PC-9 (cell line): ENCODE results near the gene CACNA2D1. TPM values are rescaled to one million over a fixed set of nuclear protein-coding genes. Genes with fewer than 3 reads are reported as not detected.

Experiments used
- BruUV-seq: library from RNA; stranded (reverse); fragments of 400-500 nt; replicated peaks from 2 replicates; lab custom pipeline; 2021; lab: Mats Ljungman, UMichigan
- CTCF ChIA-PET: fragments of 300-600 bp; sonication (Branson Sonifier 250); formaldehyde crosslinking; loops from one replicate; lab custom pipeline; 2022; ENCODE audit warnings: antibody characterized with exemption; lab: Charles Lee
- POLR2A ChIA-PET: fragments of 300-600 bp; sonication (Branson Sonifier 250); formaldehyde crosslinking; loops from one replicate; lab custom pipeline; 2022; ENCODE audit warnings: antibody characterized with exemption; ENCODE audit not compliant: unreplicated experiment; lab: Charles Lee
- DNase-seq, 2 experiments: peaks; one replicate each; pipeline versions ENCODE4 v3.0.0 to v3.0.0-alpha.2; 2015 to 2022; ENCODE audit warnings: mixed read lengths in 1 of 2
- H2AFZ ChIP-seq: fragments of 200-600 bp; sonication (generic); 2 replicates; pipeline ENCODE4 v1.8.1; 2017; ENCODE audit warnings: antibody characterized with exemption
- H3F3A ChIP-seq: fragments of 200-600 bp; sonication (generic); 2 replicates; pipeline ENCODE4 v1.8.1; 2017; ENCODE audit warnings: antibody characterized with exemption, mild to moderate bottlenecking, low read depth; ENCODE audit not compliant: insufficient read depth
- H3K27ac ChIP-seq: fragments of 200-600 bp; sonication (generic); 2 replicates; pipeline ENCODE4 v1.6.1; 2016; ENCODE audit warnings: mixed run types
- H3K27me3 ChIP-seq: fragments of 200-600 bp; sonication (generic); 2 replicates; pipeline ENCODE4 v1.6.1; 2016; ENCODE audit warnings: low read depth, mixed run types; ENCODE audit not compliant: insufficient read depth
- H3K36me3 ChIP-seq: fragments of 200-600 bp; sonication (generic); 2 replicates; pipeline ENCODE4 v1.6.1; 2016; ENCODE audit warnings: low read depth, mixed run types
- H3K4me1 ChIP-seq: fragments of 200-600 bp; sonication (generic); replicated peaks from 2 replicates; pipeline ENCODE4 v1.6.1; 2016; ENCODE audit warnings: mixed run types; ENCODE audit not compliant: insufficient read depth
- H3K4me2 ChIP-seq: fragments of 200-600 bp; sonication (generic); 2 replicates; pipeline ENCODE4 v1.6.1; 2017; ENCODE audit warnings: mixed run types
- H3K4me3 ChIP-seq: fragments of 200-600 bp; sonication (generic); 2 replicates; pipeline ENCODE4 v1.6.1; 2016; ENCODE audit warnings: mixed run types
- H3K79me2 ChIP-seq: fragments of 200-600 bp; sonication (generic); 2 replicates; pipeline ENCODE4 v1.6.1; 2017; ENCODE audit warnings: low read depth, mixed run types
- H3K9me2 ChIP-seq: fragments of 200-600 bp; sonication (generic); 2 replicates; pipeline ENCODE4 v1.8.1; 2017; ENCODE audit warnings: mild to moderate bottlenecking; ENCODE audit not compliant: insufficient read depth
- H3K9me3 ChIP-seq: fragments of 200-600 bp; sonication (generic); 2 replicates; pipeline ENCODE4 v1.8.1; 2016; ENCODE audit warnings: low read depth; ENCODE audit not compliant: insufficient read depth
- H4K20me1 ChIP-seq: fragments of 200-600 bp; sonication (generic); 2 replicates; pipeline ENCODE4 v1.8.1; 2017; ENCODE audit not compliant: insufficient read depth
- CTCF ChIP-seq: fragments of 200-600 bp; sonication (generic); conservative IDR thresholded peaks from 2 replicates; pipeline ENCODE4 v1.6.1; 2017; ENCODE audit warnings: mixed run types, antibody characterized with exemption, mild to moderate bottlenecking, moderate library complexity
- EZH2 ChIP-seq: fragments of 200-600 bp; sonication (generic); IDR thresholded peaks from 2 replicates; pipeline ENCODE4 v1.8.0; 2017; ENCODE audit warnings: antibody characterized with exemption, low read depth
- intact Hi-C: fragments of 100-400 bp; cut with micrococcal nuclease; formaldehyde crosslinking; loops from one replicate; pipeline ENCODE4 v1.10.0; 2022; ENCODE audit not compliant: unreplicated experiment
- total RNA-seq: library from RNA; stranded (reverse); gene quantifications from 2 replicates; pipeline ENCODE4 v1.2.3, GENCODE V29; 2021

The CACNA2D1 gene
- total RNA-seq, 1 experiment from 2014 or later = 3.2 TPM

- POLR2A ChIA-PET = no interaction called here
- no peak for DNase-seq
- Histone ChIP-seq H3K4me1 (no peaks in the 10 kb centered on the region), H3K27ac (no peak overlapping the region), H3K4me3 (no peak overlapping the region), H3K27me3 (no peaks in the 10 kb centered on the region), H3F3A (no peaks in the 10 kb centered on the region), H4K20me1 (no peaks in the 10 kb centered on the region), H3K79me2 (no peaks in the 10 kb centered on the region), H3K36me3 (no peaks in the 10 kb centered on the region), H3K9me3 (no peaks in the 10 kb centered on the region), H3K9me2 (no peaks in the 10 kb centered on the region), H2AFZ (no peak overlapping the region), H3K4me2 (no peak overlapping the region)
- CTCF ChIA-PET = no interaction called here
- intact Hi-C loops = no loop called here
- TF ChIP-seq EZH2 (no peak), CTCF (no peak)
- no TSS peak for BruUV-seq
Measured at GRCh38 chr7:82078807-82079206, 364.8 kb downstream of the CACNA2D1 start.

- Histone ChIP-seq H3K9me2 (no peaks in the 10 kb centered on the region), H3K9me3 (no peaks in the 10 kb centered on the region), H3F3A (no peaks in the 10 kb centered on the region), H3K36me3 (no peaks in the 10 kb centered on the region), H2AFZ (no peak overlapping the region), H3K4me3 (no peak overlapping the region), H3K4me1 (0 out of 2 replicates have a peak, but pooled peaks cover 6% of the 10 kb centered on the region), H3K4me2 (no peak overlapping the region), H3K27ac (no peak overlapping the region), H3K79me2 (no peaks in the 10 kb centered on the region; the same call in 1 of the 2 replicates), H4K20me1 (no peaks in the 10 kb centered on the region; the same call in 1 of the 2 replicates), H3K27me3 (no peaks in the 10 kb centered on the region)
- ChIA-PET POLR2A (no interaction called here), CTCF (no interaction called here)
- intact Hi-C loops = no loop called here
- TF ChIP-seq CTCF (no peak), EZH2 (no peak)
- no peak for DNase-seq
- no TSS peak for BruUV-seq
Measured at GRCh38 chr7:82071468-82071867, 372.1 kb downstream of the CACNA2D1 start.

GRCh38 chr7:82067628-82068264, 375.8 kb downstream of the CACNA2D1 start:
- no peaks in the 10 kb centered on the region; the same call in 1 of the 2 replicates for H3K79me2 ChIP-seq
- no peaks in the 10 kb centered on the region for H3K27me3 ChIP-seq
- 0 out of 2 replicates have a peak overlapping the region, but pooled peaks have one; percentile 33 for H2AFZ ChIP-seq
- H3K27ac ChIP-seq = no peak overlapping the region
- H3K4me3 ChIP-seq = no peak overlapping the region
- TF ChIP-seq CTCF (no peak), EZH2 (no peak)
- H3K4me2 ChIP-seq = no peak overlapping the region
- ChIA-PET CTCF (no interaction called here), POLR2A (no interaction called here)
- intact Hi-C loops = no loop called here
- H4K20me1 ChIP-seq = no peaks in the 10 kb centered on the region; the same call in 1 of the 2 replicates
- no peaks in the 10 kb centered on the region for H3F3A ChIP-seq
- H3K36me3 ChIP-seq = no peaks in the 10 kb centered on the region
- BruUV-seq = no TSS peak
- H3K9me2 ChIP-seq = no peaks in the 10 kb centered on the region
- no peak for DNase-seq
- no peaks in the 10 kb centered on the region for H3K9me3 ChIP-seq
- 0 out of 2 replicates have a peak, but pooled peaks cover 6% of the 10 kb centered on the region for H3K4me1 ChIP-seq
